Glomerular visceral epithelial cell (primary cell): ENCODE measurements around the gene DPP6.

Source experiments
- DNase-seq: peaks from one replicate; pipeline ENCODE4 v3.0.0-alpha.2; 2016; ENCODE audit errors: extremely low spot score

DPP6 gene

DNA sequence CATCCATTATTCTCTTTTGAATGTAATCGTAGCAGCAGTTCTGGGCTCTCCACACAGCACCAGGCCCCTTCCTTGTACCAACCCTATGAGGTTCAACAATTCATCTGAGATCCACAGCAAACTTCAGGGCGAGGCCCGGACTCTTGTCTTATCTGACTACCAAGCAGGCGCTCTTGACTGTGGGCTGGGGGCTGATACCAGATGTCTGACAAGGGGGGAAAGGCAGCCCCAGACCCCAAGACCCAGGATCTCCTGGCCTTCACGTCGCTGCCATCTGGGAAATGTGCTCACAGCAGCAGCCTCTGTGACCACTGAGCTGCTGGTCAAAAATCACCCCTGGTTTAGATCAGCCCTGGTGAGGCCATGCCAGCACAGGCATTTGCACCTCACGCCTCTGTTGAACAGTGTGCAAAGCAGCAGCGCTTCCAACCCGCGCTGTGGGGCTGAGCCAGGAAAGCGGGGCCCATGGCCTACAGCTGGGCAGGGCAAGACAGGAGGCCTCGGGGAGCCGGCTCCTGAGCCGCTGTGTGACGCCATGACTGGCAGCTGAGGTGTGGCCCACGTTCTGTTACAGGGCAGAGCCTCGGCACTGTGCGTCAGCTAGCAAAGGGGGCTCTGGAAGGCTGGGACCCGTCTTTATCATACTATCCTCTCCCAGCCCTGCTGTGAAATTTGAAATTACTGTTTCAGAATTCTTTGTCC is 806.8 kb downstream of the DPP6 start:
- no peak for DNase-seq

DNA sequence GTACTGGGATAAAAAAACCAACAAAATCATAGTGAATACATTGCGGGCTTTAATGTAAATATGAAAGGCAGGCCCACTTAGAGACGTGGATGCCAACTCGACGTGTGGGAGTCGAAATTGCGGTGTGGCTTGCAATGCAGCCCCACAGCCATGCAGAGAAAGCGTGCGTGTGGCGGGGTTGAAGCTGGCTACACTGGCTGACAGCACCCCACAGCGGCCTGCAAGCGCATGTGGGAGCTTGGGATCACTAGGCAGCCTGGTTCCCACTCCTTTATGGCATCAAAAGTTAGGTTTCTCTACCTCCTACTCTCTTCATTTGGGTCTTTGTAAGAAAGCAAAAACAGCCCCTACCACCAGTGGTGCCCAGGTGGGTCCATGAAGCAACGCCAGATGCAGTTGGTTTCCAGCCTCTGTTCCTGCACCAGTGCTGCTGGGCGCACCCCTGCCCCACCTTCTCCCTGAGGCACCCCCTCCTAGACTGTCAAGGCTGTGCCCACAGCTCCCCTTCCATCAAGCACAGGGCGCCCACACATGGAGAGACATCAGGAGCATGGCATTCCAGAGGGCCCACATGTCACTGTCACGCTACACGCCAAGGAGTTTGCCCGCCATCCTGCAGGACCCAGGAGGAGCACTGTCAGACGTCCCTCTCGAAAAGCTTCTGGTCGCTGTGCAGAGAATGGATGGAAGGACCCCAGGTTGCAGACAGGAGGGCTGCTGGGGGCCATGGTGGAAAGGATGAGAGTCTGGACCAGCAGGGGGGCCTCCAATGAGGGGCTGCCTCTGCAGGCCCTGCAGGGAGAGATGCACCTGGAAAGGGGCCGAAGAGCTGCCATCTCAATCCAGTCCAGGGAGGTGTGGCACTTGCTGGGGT is 807.8 kb downstream of the DPP6 start:
- no peak for DNase-seq

DNA sequence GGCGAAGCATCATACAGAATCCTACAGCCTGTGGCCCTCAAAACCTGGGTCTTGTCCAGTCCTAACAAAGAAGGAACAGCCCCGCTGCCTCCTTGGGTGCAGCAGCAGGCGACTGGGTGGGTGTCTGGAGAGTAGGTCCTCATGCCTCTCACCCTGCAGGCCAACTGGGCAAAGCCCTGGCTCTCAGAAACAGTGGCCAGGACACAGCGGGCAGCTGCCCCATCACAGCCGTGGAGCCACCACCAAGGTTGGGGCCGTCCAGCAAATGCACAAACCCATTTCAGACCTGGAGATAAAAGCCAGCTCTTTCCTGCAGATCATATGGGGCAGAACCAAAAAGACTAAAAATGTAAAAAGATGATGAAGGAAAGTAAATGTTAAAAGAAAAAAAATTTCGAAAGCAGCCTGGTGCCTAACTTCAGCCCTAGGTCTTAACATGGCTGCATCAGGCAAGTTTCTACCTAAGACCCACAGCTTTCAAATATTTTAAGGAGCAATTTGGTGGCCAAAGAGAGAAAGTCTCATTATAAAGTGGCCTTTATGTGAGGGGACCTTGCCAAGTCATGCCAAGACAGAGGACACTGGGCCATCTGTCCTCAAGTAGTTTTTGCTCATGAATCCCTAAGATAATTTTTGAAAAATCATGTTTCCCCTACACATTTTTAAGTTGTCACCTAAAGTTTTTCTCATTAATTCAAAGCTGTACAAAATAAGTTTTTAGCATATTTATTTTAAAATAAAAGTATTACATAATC is 808.6 kb downstream of the DPP6 start:
- DNase-seq = no peak

DNA sequence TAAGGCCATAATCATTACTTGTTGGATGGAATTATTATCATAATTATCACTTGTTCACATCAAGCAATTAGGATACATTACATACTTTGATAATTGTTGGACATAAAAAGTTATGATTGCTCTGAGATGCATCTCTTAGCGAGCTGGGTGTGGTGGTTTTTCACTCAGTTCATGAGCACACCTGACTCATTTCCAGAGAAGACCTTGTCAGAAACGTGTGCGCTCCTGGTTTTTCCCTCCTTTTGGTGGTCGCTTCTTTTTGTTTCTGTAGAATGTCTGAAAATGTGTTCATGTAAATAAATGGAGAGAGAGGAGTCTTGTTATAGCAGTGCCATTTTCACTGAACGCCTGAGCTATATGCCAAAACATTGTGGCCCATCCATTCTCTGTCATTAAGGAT is 809.4 kb downstream of the DPP6 start:
- no peak for DNase-seq

DNA sequence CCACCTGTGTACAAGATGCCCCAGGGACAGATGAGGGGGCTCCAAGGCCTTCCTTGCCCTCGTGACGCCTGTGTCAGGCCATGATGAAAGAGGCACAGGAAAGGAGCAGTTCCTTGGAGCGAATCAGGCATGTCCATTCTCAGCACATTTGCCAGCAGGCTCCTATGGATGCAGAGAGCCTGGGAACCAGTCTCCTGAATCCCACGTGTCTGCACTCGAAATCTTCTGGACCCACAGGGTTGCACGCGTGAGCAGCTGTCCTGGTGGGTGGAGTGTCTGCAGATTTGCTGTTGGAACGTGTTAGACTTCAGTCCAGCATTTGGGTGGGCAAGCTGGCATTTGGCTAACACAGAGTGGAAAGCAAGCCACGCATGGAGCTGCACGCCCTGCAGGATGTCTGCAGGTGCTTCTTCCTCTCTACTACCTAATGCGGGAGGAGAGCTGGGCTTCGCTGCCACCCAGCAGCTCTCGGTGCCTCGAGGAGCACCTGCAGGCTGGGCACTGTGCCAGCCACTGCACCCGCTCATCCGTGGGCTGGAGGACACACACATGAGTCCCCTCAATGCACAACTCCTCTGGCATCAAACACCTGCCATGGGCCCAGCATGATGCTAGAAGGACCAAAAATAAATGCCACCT is 810.1 kb downstream of the DPP6 start:
- DNase-seq = no peak

DNA sequence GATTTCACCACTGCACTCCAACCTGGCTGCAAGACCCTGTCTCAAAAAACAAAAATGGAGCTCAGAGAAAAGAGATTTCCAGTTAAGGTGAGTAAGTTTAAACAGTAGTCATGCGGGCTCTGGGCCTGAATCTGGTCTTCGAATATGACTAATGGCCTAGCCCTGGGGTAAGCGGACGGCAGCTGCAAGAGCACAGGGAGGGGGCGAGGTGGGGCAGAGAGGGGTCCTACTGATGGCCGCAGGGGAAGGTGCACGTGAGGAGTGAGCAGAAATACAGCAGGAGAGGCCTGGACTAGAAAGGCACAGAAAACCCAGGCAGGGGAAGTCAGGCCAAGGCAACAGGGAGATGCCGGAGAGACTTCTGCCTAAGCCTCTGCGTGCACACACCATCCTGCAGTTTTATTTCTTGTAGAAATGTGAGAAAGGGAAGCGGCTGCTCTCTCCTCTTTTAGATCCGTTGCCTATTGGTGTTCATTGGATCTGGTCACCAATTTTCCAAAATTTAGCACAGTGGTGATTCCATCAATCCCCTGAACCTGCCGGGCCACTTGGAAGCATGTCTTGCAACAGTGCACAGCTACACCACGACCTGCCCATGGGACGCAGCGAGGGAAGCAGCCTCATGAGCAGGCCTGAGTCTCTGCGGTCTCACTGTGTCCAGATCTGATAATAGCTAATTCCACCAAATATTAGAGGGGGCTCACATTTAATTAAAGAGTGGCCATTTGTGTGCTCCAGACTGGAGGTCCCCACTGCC is 811.7 kb downstream of the DPP6 start:
- no peak for DNase-seq

DNA sequence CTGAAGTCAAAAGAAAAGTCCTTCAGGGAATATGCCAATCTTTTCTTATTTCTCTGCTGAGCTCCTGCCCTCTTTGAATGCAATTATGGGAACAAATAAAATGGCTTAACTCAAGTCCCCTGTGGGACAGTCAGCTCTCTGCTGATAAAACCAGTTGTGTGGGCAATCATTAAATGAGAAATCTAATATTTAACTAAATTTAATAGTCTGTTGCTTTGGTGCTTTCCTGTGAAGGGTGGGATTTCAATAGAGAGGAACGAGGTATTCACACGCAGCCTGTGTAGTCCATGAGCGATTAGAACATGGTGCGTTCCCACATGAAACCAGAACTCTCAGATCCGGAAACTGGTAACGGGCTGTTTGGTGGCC is 812.3 kb downstream of the DPP6 start:
- DNase-seq = no peak

DNA sequence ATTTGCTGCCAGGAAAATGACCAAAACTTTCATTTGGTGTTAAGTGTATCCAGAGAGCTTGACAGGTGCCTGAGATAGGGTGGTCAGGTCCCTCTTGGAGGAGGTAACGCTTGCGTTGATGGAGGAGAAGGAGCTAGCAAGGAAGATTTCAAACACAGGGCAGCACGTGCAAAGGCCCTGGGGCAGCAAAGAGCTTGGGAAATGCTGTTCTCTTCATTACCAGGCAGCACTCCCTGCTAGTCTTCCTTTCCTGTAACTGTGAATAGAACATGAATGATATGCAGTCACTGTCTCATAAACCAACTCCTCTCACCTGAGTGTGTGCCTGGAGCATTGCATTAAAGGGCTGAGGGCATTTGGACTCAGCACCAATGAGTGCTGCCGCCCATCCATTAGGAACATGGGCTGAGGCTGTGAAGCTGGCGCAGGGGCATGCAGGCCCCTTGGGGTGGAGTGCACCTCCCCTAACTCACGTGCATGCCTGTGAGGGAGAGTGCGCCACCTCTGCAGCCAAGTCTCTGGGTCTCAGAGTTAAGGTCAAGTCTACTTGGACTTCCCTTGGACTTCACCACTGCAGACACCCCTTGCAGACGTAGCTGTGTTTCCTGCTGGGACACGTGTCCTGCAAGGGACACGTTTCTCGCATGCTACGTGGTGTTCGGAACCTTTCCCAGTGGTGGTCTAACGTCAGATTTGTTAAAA is 813.9 kb downstream of the DPP6 start:
- no peak for DNase-seq

DNA sequence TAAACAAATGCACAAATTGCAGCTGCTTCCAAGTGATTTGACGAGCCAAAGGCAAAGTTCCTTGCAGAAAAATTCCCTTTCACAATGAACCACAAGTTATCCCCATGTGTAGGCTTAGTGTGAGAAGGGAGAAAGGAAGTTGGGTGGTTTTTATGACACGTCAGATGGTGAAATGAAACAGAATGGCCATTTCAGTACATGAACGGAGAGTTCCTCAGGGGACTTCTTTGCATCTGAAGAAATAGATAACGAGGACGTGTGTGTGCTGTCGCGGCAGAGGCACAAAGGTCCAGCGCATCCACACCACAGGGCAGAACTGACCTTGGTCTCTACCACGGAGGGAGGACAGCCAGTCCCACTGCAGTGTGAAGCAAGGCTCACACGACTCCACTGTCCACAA is 814.9 kb downstream of the DPP6 start:
- no peak for DNase-seq

DNA sequence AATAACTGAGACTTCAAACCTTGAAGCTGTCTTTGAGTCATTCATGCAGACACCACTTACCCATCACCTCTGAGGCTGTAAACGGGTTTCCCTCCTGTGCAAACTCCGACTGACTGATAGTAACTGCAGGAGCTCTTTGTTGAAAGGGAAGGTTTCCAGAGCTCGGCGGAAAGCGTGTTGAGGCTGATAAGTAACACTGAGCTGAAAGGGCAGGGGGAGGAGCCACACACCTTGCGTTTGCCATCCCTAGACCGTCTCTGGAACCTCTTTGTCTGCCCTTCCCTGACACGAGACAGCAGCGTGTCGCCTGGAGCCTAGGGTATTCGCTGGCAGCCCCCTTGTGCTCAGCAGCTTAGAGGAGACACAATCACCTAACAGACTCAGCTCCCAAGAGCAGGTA is 816.7 kb downstream of the DPP6 start:
- no peak for DNase-seq

DNA sequence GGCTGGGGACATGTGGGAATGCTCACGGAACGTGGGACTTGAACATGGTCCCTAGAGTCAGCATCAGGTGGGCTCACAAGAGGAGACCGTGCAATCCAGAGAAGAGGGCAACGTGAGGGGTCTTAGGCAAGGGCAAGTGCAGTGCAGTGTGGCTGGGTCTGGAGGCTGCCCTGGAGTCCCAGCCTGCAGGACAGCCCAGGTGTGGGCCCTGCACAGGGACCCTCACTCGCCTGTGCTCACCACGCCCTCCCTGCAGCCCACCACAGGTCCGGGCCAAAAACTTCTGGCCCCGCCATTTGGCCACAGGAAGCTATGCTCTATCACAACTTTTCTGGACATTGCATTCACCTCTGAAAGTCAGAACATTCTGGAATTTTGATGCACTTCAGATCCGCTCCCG is 817.2 kb downstream of the DPP6 start:
- no peak for DNase-seq

DNA sequence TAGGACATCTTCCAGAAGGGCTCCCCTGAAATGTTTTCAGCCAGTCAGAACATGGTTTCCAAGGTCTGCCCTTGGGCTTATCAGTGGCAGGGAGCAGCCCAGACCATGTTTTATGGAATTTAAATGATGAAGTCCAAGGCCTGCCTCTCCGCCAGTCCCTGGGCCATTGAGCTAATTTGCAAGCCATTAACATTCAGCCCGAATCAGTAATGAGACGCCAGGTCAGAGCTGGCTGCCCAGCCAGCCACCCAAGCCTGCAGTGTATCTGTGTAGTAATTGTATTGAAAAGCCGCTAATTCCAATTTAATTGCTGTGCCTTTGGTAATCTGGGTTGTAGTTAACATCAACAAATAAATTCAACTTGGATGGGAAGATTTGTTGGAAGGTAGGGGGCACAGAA is 819.3 kb downstream of the DPP6 start:
- DNase-seq = no peak

DNA sequence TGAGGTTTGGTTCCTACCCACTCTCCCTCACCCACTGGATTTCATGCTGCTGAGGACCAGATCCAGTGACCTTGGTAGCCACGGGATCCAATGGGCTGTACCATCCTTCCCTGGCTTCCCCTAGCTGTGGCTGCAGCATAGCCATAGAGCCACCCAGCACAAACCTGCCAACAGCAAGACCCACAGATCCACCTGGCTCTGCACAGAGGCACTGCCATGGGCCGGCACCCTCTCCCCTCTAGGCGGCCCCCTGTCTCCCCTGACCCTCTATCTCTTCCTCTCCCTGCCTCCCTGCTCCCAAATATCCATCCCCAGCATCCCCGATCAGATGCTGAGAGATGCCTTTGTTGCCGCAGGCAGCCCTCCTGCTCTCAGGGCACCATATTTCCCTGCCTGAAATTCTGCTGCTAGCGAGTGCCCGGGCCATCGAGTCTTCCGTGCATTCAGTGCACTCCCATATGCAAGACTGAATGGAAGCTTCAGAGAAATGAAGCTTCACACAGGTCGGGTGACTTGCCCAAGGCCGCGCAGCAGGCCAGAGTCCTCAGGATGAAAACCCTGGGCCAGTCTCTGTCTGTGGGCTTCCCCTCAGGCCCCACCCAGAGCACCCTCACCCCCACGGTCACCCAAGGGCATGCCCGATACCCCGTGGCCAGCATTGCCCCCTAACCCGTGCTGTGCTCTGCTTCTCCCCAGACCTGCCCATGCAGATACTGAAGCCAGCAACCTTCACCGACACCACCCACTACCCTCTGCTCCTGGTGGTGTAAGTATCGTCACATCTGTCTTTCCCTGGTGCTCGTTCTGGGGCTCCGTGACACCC is 819.9 kb downstream of the DPP6 start:
- DNase-seq = no peak

DNA sequence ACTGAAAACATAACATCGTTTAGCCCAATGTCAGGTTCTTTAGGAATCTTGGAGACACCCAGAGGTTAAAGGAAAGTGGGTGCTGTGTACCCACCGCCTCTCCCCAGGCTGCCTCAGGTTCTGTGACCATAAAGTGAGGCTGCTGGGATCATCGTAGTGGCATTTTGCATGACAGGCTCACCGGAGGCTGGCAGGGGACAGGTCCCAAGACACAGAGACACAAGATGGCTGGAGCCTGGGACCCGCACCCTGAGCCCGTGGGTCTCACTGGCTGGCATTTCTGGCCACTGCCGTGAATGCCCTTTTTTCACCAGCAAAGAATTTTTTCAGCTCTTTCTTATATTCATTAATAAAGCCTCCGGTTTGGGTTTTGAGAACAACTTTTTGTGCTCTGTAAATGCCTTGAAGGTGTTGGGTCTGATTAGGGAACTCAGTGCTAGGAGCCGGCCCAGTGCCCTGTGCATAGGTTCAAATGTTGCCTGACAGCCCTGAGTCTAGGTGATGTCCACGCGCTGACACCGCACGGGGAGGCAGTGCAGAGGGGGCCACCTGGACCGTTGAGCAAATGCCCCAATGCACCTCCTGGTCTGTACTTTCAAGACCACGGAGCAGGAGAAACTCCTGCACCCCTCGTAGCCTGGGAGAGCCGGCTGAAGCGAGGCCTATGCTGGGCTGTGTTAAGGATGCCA is 820.8 kb downstream of the DPP6 start:
- no peak for DNase-seq

DNA sequence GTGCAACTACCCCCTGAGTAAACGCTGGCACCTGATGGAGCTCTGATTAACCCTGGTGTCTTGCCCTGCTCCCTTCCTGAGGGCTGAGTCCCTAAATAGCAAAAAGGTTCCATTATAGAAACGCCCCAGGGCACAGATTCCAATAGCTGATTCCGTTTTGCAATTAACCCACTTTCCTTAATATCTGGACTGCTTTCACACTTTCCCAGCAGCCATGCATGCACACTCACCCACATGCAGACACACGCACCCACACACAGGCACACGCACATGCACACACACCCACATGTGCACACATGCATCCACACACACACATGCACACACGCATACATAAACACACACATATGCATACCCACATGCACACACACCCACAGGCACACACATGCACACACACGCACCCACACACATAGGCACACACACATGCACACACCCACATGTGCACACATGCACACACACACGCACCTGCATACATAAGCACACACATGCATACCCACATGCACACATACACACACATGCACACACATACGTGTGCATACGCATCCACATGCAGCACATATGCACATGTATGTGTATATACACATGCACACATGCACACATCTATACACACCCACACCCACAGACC is 821.4 kb downstream of the DPP6 start:
- no peak for DNase-seq

DNA sequence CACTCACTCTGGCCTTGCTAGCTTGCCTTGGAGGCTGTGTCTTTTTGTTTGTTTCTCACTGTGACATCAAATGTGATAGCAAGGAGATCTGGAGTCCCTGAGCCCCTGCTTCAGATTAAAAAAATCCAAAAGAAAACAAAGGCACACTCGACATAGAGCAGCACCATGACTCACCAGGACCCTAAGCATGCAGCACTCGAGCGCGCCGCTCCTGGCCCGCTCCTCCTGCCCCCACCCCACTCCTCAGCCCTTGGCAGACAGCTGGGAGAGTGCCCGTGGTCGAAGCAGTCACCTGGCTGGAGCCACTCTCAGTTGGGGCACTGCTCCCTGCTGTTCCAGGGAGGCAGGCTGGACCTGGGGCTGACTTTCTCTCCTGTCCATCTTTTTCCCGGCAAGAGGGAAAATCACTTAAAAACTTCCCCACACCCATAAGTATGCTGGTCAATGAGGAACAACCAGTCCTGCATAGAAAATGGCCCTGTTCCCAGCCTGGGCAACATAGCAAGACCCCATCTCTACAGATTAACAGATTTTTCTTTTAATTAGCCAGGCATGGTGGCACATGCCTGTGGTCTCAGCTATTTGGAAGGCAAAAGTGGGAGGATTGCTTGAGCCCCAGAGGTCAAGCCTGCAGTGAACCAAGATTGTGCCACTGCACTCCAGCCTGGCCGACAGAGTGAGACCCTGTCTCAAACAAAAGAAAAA is 822.4 kb downstream of the DPP6 start:
- DNase-seq = no peak

DNA sequence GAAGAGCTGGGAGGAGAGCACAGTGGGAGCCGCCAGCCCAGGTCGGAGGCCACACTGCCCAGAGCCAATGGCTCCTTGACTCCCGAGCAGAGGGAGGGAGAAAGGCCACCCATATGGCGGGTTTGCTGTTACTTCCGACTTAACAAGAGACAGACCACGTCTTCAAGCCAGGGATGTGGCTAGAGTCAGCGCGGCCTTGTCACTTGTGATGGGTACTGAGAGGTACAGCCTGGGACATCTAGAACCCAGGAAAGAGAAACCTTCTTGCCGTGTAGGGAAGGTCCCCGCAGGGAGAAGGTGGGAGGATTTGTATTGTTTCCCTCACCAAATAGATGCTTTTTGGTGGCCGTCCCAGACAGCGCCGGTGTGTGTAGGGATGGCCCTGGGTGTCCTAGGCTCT is 823.1 kb downstream of the DPP6 start:
- DNase-seq = no peak

DNA sequence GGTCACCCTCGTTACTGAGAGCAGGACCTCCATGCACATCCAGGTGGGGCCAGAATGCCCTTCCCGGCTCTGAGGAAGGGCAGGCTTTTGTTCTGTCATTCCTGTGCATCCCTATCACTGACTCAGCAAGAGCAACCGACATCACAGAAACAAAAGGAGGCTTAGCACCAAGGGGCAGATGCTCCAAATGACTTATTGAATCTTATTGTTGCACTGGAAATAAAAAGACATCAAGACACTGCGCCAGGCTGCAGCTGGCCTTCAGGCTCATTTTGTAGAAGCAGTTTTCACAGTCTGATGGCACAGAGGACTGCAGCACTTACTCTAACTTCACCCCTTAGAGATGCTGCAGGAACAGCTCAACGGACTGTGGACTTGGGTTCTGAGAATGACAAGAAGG is 824.3 kb downstream of the DPP6 start:
- DNase-seq = no peak
